DND-41 (cell line): ENCODE measurements around the gene HRH1.

Experiments used
- CTCF ChIP-seq: IDR thresholded peaks from 2 replicates; pipeline ENCODE4 v1.5.1; 2012; ENCODE audit warnings: borderline replicate concordance, low read length, moderate library complexity, mild to moderate bottlenecking; ENCODE audit not compliant: poor library complexity, severe bottlenecking; ENCODE audit errors: extremely low read depth
- EZH2 ChIP-seq: IDR thresholded peaks from 3 replicates; pipeline ENCODE4 v1.6.1; 2012; ENCODE audit warnings: borderline replicate concordance, low read depth, mild to moderate bottlenecking, moderate library complexity, low read length, inconsistent platforms; ENCODE audit not compliant: severe bottlenecking

DNA sequence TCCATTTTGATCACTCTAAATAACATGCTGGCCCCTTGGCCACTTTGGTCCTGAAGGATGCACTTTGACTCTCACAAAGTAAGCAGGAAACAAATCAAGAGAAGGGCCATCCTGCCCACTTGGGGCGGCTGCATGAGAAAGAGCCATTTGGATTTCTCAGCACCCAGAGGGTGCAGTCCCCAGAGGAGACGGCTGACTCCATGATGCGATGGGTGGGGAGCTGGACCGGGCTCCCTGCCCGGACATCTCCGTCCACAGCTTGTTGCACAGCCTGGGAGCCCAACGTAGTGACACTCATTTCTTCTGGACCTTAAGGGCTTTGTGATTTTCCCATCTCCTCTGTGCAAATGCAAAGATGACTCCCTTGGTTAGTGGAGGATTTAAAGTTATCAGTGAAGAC is 4.0 kb upstream of the HRH1 start:
- no peak for TF ChIP-seq CTCF
- TF ChIP-seq EZH2 = no peak
